ENCODE data around the gene STUM. TPM values are rescaled to one million over a fixed set of nuclear protein-coding genes. Genes with fewer than 3 reads are reported as not detected.

The STUM gene
- total and polyA plus RNA-seq, 2 donors (not counting 1 experiment from before 2014, with no cell fraction given), result 0.01 TPM; not detected in 1

DNA sequence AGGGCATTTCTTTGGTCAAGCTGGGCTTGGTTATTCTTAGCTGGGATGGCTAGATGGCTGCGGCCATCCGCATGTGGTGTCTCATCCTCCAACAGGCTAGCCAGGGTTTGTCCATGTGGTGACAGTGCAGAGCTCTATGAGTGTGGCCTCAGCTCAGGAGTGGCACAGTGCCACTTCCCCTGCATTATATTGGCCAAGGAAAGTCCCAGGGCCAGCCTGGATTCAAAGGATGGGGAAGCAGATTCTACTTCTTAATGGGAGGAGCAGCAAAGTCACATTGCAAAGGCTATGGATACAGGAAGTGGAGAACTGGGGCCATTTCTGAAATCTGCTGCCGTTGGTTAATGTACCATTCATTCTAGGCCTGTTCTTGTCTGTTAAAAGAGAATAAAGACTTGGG, 34.4 kb downstream of the STUM start:
- Histone ChIP-seq H3K9ac (ENCODE audit: insufficient read depth, low read length) (no peak overlapping the region), H3K4me2 (ENCODE audit: extremely low read depth, insufficient read depth, low read length) (no peak overlapping the region), H3K4me1 (ENCODE audit: control insufficient read depth, extremely low read depth, insufficient read depth, low read length) (no peaks in the 10 kb centered on the region), H3K79me2 (ENCODE audit: control insufficient read depth, insufficient read depth, low read length) (no peaks in the 10 kb centered on the region), H3K27ac (ENCODE audit: insufficient read depth, low read length) (no peak overlapping the region), H4K20me1 (ENCODE audit: control insufficient read depth, extremely low read depth, insufficient read depth, low read length) (no peaks in the 10 kb centered on the region), H3K9me3 (ENCODE audit: control insufficient read depth, insufficient read depth, low read depth, low read length) (no peaks in the 10 kb centered on the region), H2AFZ (ENCODE audit: low read length) (no peak overlapping the region), H3K27me3 (ENCODE audit: control insufficient read depth, insufficient read depth, low read length) (no peaks in the 10 kb centered on the region), H3K36me3 (ENCODE audit: control insufficient read depth, insufficient read depth, low read length) (no peaks in the 10 kb centered on the region), H3K4me3 (replicated peaks in 1 of 4; ENCODE audit: control extremely low read depth in 1 of 4, insufficient read depth in 1 of 4, low read depth in 3 of 4, low read length in 4 of 4) (no peak overlapping the region)
- TF ChIP-seq EZH2 (IDR thresholded peaks at IDR 0.05; ENCODE audit: low read length, missing control alignments), result no peak
- TF ChIP-seq, protein P1, sequence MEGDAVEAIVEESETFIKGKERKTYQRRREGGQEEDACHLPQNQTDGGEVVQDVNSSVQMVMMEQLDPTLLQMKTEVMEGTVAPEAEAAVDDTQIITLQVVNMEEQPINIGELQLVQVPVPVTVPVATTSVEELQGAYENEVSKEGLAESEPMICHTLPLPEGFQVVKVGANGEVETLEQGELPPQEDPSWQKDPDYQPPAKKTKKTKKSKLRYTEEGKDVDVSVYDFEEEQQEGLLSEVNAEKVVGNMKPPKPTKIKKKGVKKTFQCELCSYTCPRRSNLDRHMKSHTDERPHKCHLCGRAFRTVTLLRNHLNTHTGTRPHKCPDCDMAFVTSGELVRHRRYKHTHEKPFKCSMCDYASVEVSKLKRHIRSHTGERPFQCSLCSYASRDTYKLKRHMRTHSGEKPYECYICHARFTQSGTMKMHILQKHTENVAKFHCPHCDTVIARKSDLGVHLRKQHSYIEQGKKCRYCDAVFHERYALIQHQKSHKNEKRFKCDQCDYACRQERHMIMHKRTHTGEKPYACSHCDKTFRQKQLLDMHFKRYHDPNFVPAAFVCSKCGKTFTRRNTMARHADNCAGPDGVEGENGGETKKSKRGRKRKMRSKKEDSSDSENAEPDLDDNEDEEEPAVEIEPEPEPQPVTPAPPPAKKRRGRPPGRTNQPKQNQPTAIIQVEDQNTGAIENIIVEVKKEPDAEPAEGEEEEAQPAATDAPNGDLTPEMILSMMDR (conservative IDR thresholded peaks at IDR 0.05 in 1 of 2, IDR thresholded peaks at IDR 0.05 in 1 of 2; ENCODE audit: low read depth in 1 of 2, low read length in 2 of 2), result no peak
- no peak for DNase-seq (ENCODE audit: low read depth in 2 of 2)

GRCh38 chr1:226584164-226584563, 35.6 kb downstream of the STUM start:
- Histone ChIP-seq H3K4me2 (ENCODE audit: extremely low read depth, insufficient read depth, low read length) (no peak overlapping the region), H3K9me3 (ENCODE audit: control insufficient read depth, insufficient read depth, low read depth, low read length) (no peaks in the 10 kb centered on the region), H3K27me3 (ENCODE audit: control insufficient read depth, insufficient read depth, low read length) (no peaks in the 10 kb centered on the region), H3K9ac (ENCODE audit: insufficient read depth, low read length) (no peak overlapping the region), H4K20me1 (ENCODE audit: control insufficient read depth, extremely low read depth, insufficient read depth, low read length) (no peaks in the 10 kb centered on the region), H3K79me2 (ENCODE audit: control insufficient read depth, insufficient read depth, low read length) (no peaks in the 10 kb centered on the region), H3K27ac (ENCODE audit: insufficient read depth, low read length) (no peak overlapping the region), H3K4me1 (ENCODE audit: control insufficient read depth, extremely low read depth, insufficient read depth, low read length) (no peaks in the 10 kb centered on the region), H3K4me3 (replicated peaks in 1 of 4; ENCODE audit: control extremely low read depth in 1 of 4, insufficient read depth in 1 of 4, low read depth in 3 of 4, low read length in 4 of 4) (no peak overlapping the region), H2AFZ (ENCODE audit: low read length) (no peak overlapping the region), H3K36me3 (ENCODE audit: control insufficient read depth, insufficient read depth, low read length) (no peaks in the 10 kb centered on the region)
- TF ChIP-seq, protein P1 (conservative IDR thresholded peaks at IDR 0.05 in 1 of 2, IDR thresholded peaks at IDR 0.05 in 1 of 2; ENCODE audit: low read depth in 1 of 2, low read length in 2 of 2), result no peak
- no peak for TF ChIP-seq EZH2 (IDR thresholded peaks at IDR 0.05; ENCODE audit: low read length, missing control alignments)
- DNase-seq (ENCODE audit: low read depth in 2 of 2), result no peak

GRCh38 chr1:226586116-226586515, 37.6 kb downstream of the STUM start:
- H3K4me2 ChIP-seq (ENCODE audit: extremely low read depth, insufficient read depth, low read length), result no peak overlapping the region
- no peaks in the 10 kb centered on the region for H3K9me3 ChIP-seq (ENCODE audit: control insufficient read depth, insufficient read depth, low read depth, low read length)
- H2AFZ ChIP-seq (ENCODE audit: low read length), result no peak overlapping the region
- H3K27me3 ChIP-seq (ENCODE audit: control insufficient read depth, insufficient read depth, low read length), result no peaks in the 10 kb centered on the region
- no peak for DNase-seq (ENCODE audit: low read depth in 2 of 2)
- no peaks in the 10 kb centered on the region for H3K4me1 ChIP-seq (ENCODE audit: control insufficient read depth, extremely low read depth, insufficient read depth, low read length)
- H3K9ac ChIP-seq (ENCODE audit: insufficient read depth, low read length), result no peak overlapping the region
- TF ChIP-seq, protein P1 (conservative IDR thresholded peaks at IDR 0.05 in 1 of 2, IDR thresholded peaks at IDR 0.05 in 1 of 2; ENCODE audit: low read depth in 1 of 2, low read length in 2 of 2), result no peak
- no peak for TF ChIP-seq EZH2 (IDR thresholded peaks at IDR 0.05; ENCODE audit: low read length, missing control alignments)
- H3K79me2 ChIP-seq (ENCODE audit: control insufficient read depth, insufficient read depth, low read length), result no peaks in the 10 kb centered on the region
- H3K4me3 ChIP-seq (replicated peaks in 1 of 4; ENCODE audit: control extremely low read depth in 1 of 4, insufficient read depth in 1 of 4, low read depth in 3 of 4, low read length in 4 of 4), result no peak overlapping the region
- H3K27ac ChIP-seq (ENCODE audit: insufficient read depth, low read length), result no peak overlapping the region
- H3K36me3 ChIP-seq (ENCODE audit: control insufficient read depth, insufficient read depth, low read length), result no peaks in the 10 kb centered on the region
- H4K20me1 ChIP-seq (ENCODE audit: control insufficient read depth, extremely low read depth, insufficient read depth, low read length), result no peaks in the 10 kb centered on the region

Measured in fibroblast of lung (primary cell).